ENCODE data around the gene PGAP1.

The PGAP1 gene

GRCh38 chr2:196967775-196968174 is 41.3 kb upstream of the PGAP1 start:
- TF ChIP-seq CTCF (IDR thresholded peaks at IDR 0.05; ENCODE audit: low read depth, low read length): no peak
- no peaks in the 10 kb centered on the region for H3K9me3 ChIP-seq (ENCODE audit: severe bottlenecking)

DNA sequence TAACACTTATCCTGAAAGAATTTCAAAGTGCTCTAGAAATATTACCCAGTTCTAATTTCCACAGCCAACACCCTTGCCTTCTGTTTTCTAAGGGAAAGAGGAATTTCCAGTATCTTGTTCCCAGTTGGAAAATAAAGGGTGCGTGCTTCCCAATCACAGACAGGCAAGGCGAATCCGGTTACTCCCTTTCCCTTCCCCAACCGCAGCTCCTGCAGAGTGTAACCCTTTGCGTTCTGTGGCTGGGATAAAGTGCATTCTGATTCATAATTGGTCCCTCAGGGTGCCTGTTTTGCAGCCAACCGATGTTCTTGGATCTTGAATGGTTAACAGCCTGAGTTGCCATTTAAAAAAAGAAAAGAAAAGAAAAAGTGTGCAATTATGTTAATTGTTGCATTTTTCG is 40.6 kb upstream of the PGAP1 start:
- Histone ChIP-seq H3K4me3 (ENCODE audit: low read depth, low read length) (no peak overlapping the region), H3K36me3 (no peaks in the 10 kb centered on the region), H3K27ac (no peak overlapping the region), H3K27me3 (ENCODE audit: insufficient read depth, low read depth, severe bottlenecking) (no peaks in the 10 kb centered on the region), H3K9me3 (ENCODE audit: severe bottlenecking) (no peaks in the 10 kb centered on the region)
- DNase-seq: no peak
- no peak for TF ChIP-seq CTCF (IDR thresholded peaks at IDR 0.05; ENCODE audit: low read depth, low read length)

More at GRCh38 chr2:196967775-196968174, 41.3 kb upstream of the PGAP1 start:
- H3K36me3 ChIP-seq: no peaks in the 10 kb centered on the region
- no peaks in the 10 kb centered on the region for H3K27me3 ChIP-seq (ENCODE audit: insufficient read depth, low read depth, severe bottlenecking)
- no peak overlapping the region for H3K27ac ChIP-seq
- H3K4me3 ChIP-seq (ENCODE audit: low read depth, low read length): no peak overlapping the region
- DNase-seq: no peak

DNA sequence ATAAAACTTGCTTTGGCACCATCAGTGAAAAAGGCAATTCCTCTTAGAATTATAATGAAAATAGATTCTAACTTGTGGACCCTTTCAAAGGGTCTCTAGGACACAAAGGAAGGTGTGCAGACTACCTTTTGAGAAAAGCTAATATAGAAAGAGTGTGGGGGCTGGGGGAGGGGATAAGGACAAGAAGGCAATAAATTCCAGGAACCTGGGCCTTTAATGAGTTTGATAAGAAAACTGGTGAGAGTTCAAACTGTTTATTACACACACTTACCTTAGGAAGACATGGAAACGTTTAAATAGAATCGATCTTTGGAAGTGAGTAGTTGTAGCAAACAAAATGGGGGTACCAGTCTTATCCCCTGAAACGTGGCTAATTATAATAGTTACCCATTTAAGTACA is 39.6 kb upstream of the PGAP1 start:
- no peak for DNase-seq
- H3K4me3 ChIP-seq (ENCODE audit: low read depth, low read length): no peak overlapping the region
- no peaks in the 10 kb centered on the region for H3K27me3 ChIP-seq (ENCODE audit: insufficient read depth, low read depth, severe bottlenecking)
- no peak for TF ChIP-seq CTCF (IDR thresholded peaks at IDR 0.05; ENCODE audit: low read depth, low read length)
- H3K36me3 ChIP-seq: no peaks in the 10 kb centered on the region
- no peaks in the 10 kb centered on the region for H3K9me3 ChIP-seq (ENCODE audit: severe bottlenecking)
- no peak overlapping the region for H3K27ac ChIP-seq

DNA sequence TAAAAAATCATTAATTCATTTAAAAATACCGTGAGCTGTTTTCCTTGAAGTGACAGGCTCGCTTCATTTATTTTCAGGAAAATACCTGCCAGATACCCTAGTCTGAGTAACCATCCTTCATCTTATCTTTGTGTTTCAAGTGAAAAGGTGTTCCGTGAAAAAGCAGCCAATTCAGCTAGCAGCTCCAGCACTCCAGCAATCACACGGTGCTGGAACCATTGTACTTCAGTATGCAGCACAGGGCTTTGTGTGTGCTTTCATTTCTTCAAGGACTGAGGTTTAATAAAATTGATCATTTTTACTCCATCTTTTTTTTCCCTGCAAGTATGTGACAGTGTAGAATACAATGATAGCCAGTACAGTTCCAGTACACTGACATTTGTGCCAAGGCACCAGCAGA is 39.1 kb upstream of the PGAP1 start:
- Histone ChIP-seq H3K27ac (no peak overlapping the region), H3K27me3 (ENCODE audit: insufficient read depth, low read depth, severe bottlenecking) (no peaks in the 10 kb centered on the region), H3K36me3 (no peaks in the 10 kb centered on the region), H3K9me3 (ENCODE audit: severe bottlenecking) (no peaks in the 10 kb centered on the region), H3K4me3 (ENCODE audit: low read depth, low read length) (no peak overlapping the region)
- no peak for DNase-seq
- no peak for TF ChIP-seq CTCF (IDR thresholded peaks at IDR 0.05; ENCODE audit: low read depth, low read length)

GRCh38 chr2:196963961-196964360 is 37.5 kb upstream of the PGAP1 start:
- no peak for DNase-seq
- Histone ChIP-seq H3K36me3 (no peaks in the 10 kb centered on the region), H3K9me3 (ENCODE audit: severe bottlenecking) (no peaks in the 10 kb centered on the region), H3K27ac (no peak overlapping the region), H3K27me3 (ENCODE audit: insufficient read depth, low read depth, severe bottlenecking) (no peaks in the 10 kb centered on the region), H3K4me3 (ENCODE audit: low read depth, low read length) (no peak overlapping the region)
- TF ChIP-seq CTCF (IDR thresholded peaks at IDR 0.05; ENCODE audit: low read depth, low read length): no peak

GRCh38 chr2:196963043-196963442 is 36.5 kb upstream of the PGAP1 start:
- H3K9me3 ChIP-seq (ENCODE audit: severe bottlenecking): no peaks in the 10 kb centered on the region
- no peak for TF ChIP-seq CTCF (IDR thresholded peaks at IDR 0.05; ENCODE audit: low read depth, low read length)
- no peak overlapping the region for H3K27ac ChIP-seq
- no peak overlapping the region for H3K4me3 ChIP-seq (ENCODE audit: low read depth, low read length)
- no peaks in the 10 kb centered on the region for H3K27me3 ChIP-seq (ENCODE audit: insufficient read depth, low read depth, severe bottlenecking)
- DNase-seq: no peak
- H3K36me3 ChIP-seq: no peaks in the 10 kb centered on the region
